ENCODE results near the gene DOCK10. TPM values are rescaled to one million over a fixed set of nuclear protein-coding genes. Genes with fewer than 3 reads are reported as not detected.
"Not testable (repeated sequence)": the region's sequence is repeated elsewhere in the genome, so short reads cannot be mapped to it uniquely, and the experiment has no call there.

DOCK10 gene
- total RNA-seq, 1 donor from 2014 or later = 2.0 TPM

- DNase-seq (ENCODE audit: low read depth in 2 of 2) = no peak
Observed at GRCh38 chr2:224922142-224922727, 120.0 kb downstream of the DOCK10 start.

GRCh38 chr2:224919472-224920110, 122.7 kb downstream of the DOCK10 start:
- no peak for DNase-seq (ENCODE audit: low read depth in 2 of 2)

- no peak for DNase-seq (ENCODE audit: low read depth in 2 of 2)
Observed at GRCh38 chr2:224918626-224919471, 123.4 kb downstream of the DOCK10 start.

GRCh38 chr2:224917246-224917645, 125.0 kb downstream of the DOCK10 start:
- DNase-seq (ENCODE audit: low read depth in 2 of 2) = not testable (repeated sequence)

- no peak for DNase-seq (ENCODE audit: low read depth in 2 of 2)
Observed at GRCh38 chr2:224915136-224915535, 127.1 kb downstream of the DOCK10 start.

- peak in 1 of 2 donors; percentile 54 for DNase-seq (ENCODE audit: low read depth in 2 of 2)
Observed at GRCh38 chr2:224910574-224910925, 131.7 kb downstream of the DOCK10 start.

- DNase-seq (ENCODE audit: low read depth in 2 of 2) = peak; percentile 44 to 73
Observed at GRCh38 chr2:224909885-224910573, 132.2 kb downstream of the DOCK10 start.

GRCh38 chr2:224908818-224909217, 133.4 kb downstream of the DOCK10 start:
- DNase-seq (ENCODE audit: low read depth in 2 of 2) = no peak

- DNase-seq (ENCODE audit: low read depth in 2 of 2) = peak in 1 of 2 donors; percentile 59
Observed at GRCh38 chr2:224904381-224904780, 137.9 kb downstream of the DOCK10 start.

GRCh38 chr2:224903621-224904020, 138.6 kb downstream of the DOCK10 start:
- DNase-seq (ENCODE audit: low read depth in 2 of 2) = no peak

GRCh38 chr2:224901121-224901676, 141.1 kb downstream of the DOCK10 start:
- DNase-seq (ENCODE audit: low read depth in 2 of 2) = no peak

- DNase-seq (ENCODE audit: low read depth in 2 of 2) = no peak
Observed at GRCh38 chr2:224895377-224895776, 146.9 kb downstream of the DOCK10 start.

- DNase-seq (ENCODE audit: low read depth in 2 of 2) = no peak
Observed at GRCh38 chr2:224894356-224894755, 147.9 kb downstream of the DOCK10 start.

GRCh38 chr2:224893848-224894247, 148.4 kb downstream of the DOCK10 start:
- no peak for DNase-seq (ENCODE audit: low read depth in 2 of 2)

- DNase-seq (ENCODE audit: low read depth in 2 of 2) = no peak
Observed at GRCh38 chr2:224892574-224893204, 149.6 kb downstream of the DOCK10 start.

GRCh38 chr2:224890372-224890771, 151.9 kb downstream of the DOCK10 start:
- no peak for DNase-seq (ENCODE audit: low read depth in 2 of 2)

GRCh38 chr2:224887141-224887540, 155.1 kb downstream of the DOCK10 start:
- no peak for DNase-seq (ENCODE audit: low read depth in 2 of 2)

GRCh38 chr2:224885836-224886547, 156.3 kb downstream of the DOCK10 start:
- DNase-seq (ENCODE audit: low read depth in 2 of 2) = peak; percentile 11 to 75

GRCh38 chr2:224885291-224885690, 157.0 kb downstream of the DOCK10 start:
- DNase-seq (ENCODE audit: low read depth in 2 of 2) = no peak

- DNase-seq (ENCODE audit: low read depth in 2 of 2) = peak in 1 of 2 donors; percentile 39
Observed at GRCh38 chr2:224884188-224884587, 158.1 kb downstream of the DOCK10 start.
